Mucosa of descending colon (tissue), 3 donors: ENCODE results near the gene HASPIN. TPM values are rescaled to one million over a fixed set of nuclear protein-coding genes. Genes with fewer than 3 reads are reported as not detected.

Source experiments
- ATAC-seq: fragments of 200-7000 bp; cut with Tn5 transposase; one replicate; pipeline ENCODE4 v1.9.1; 2020; ENCODE audit warnings: mild to moderate bottlenecking, moderate library complexity
- DNase-seq, 3 donors: peaks; one replicate each; pipeline ENCODE4 v3.0.0-alpha.2; 2020
- H3K36me3 ChIP-seq: fragments of 200-600 bp; one replicate; pipeline ENCODE4 v1.8.0; 2021; ENCODE audit warnings: low read depth, mild to moderate bottlenecking
- H3K4me1 ChIP-seq: fragments of 200-600 bp; one replicate; pipeline ENCODE4 v1.8.0; 2021; ENCODE audit warnings: low read depth, mild to moderate bottlenecking
- H3K4me3 ChIP-seq: fragments of 200-600 bp; one replicate; pipeline ENCODE4 v1.8.0; 2021; ENCODE audit warnings: mild to moderate bottlenecking
- H3K9me3 ChIP-seq: fragments of 200-600 bp; one replicate; pipeline ENCODE4 v1.8.0; 2021; ENCODE audit warnings: mild to moderate bottlenecking
- CTCF ChIP-seq: fragments of 200-600 bp; IDR thresholded peaks from one replicate; pipeline ENCODE4 v1.8.0; 2022; ENCODE audit warnings: antibody characterized with exemption, mild to moderate bottlenecking
- intact Hi-C, 2 donors: fragments of 100-400 bp; cut with DNase I in 1 of 2; cut with micrococcal nuclease in 1 of 2; formaldehyde crosslinking; loops; one replicate each; pipeline versions ENCODE4 v1.11.0 to v1.11.1; 2022; cut with DNase I, micrococcal nuclease
- long read RNA-seq, 2 donors: library from polyadenylated mRNA; unstranded; transcript quantifications; one replicate each; pipeline ENCODE4 v2.0.0, GENCODE V29; 2019 to 2021
- total RNA-seq, 3 donors: library from RNA; stranded (reverse); fragmentation: NEBNext Ultra II Directional in 2 of 3; extraction: Animal tissue kit (Norgen Biotek cat#: 25700) in 2 of 3; gene quantifications; one replicate each; pipeline versions ENCODE4 v1.2.1 to v1.2.4, GENCODE V29; 2021 to 2023
- donor health status: DM: no; HTN: no; CAD: no; lungs with moderate emphysema.
- donor health status: DM: no; HTN: no; CAD: no.
- donor health status: DM: no; HTN: yes; CAD: no.

HASPIN gene
- total RNA-seq, result 1 to 10 TPM in 2 of 3 donors, under 1 TPM in 1; 0.70 to 3.6 (median 1.1) TPM
- long read RNA-seq, donor 1, result 0 reads
- long read RNA-seq, donor 2, result 0 reads

- ATAC-seq (peak; percentile 96), DNase-seq (peak; percentile 93 to 96 (median 94))
- H3K4me1 ChIP-seq, result peaks cover 18% of the 10 kb centered on the region
- H3K9me3 ChIP-seq, result no peaks in the 10 kb centered on the region
- H3K4me3 ChIP-seq, result peak within 1 kb of the TSS; percentile 70
- intact Hi-C loops, result no loop called here
- no peaks in the 10 kb centered on the region for H3K36me3 ChIP-seq
- peak; percentile 6 for TF ChIP-seq CTCF
Measured at GRCh38 chr17:3723556-3724377, at the start of gene HASPIN. TSS of gene HASPIN (plus strand) at chr17:3723903. CDS start at chr17:3723936, 33 bp downstream.

GRCh38 chr17:3675886-3676285 lies 47.8 kb upstream of the HASPIN start:
- intact Hi-C loops, result no loop called here
- no peak overlapping the region for H3K4me3 ChIP-seq
- ATAC-seq, result no peak
- H3K4me1 ChIP-seq, result no peaks in the 10 kb centered on the region
- no peak for DNase-seq
- TF ChIP-seq CTCF, result no peak
- no peaks in the 10 kb centered on the region for H3K36me3 ChIP-seq
- H3K9me3 ChIP-seq, result no peaks in the 10 kb centered on the region

GRCh38 chr17:3678095-3678820 lies 45.4 kb upstream of the HASPIN start:
- no peak for DNase-seq
- no peaks in the 10 kb centered on the region for H3K9me3 ChIP-seq
- H3K4me1 ChIP-seq, result no peaks in the 10 kb centered on the region
- ATAC-seq, result no peak
- no peak for TF ChIP-seq CTCF
- H3K36me3 ChIP-seq, result no peaks in the 10 kb centered on the region
- H3K4me3 ChIP-seq, result no peak overlapping the region
- intact Hi-C loops, result no loop called here

GRCh38 chr17:3678821-3679530 lies 44.7 kb upstream of the HASPIN start:
- DNase-seq (no peak), ATAC-seq (no peak)
- intact Hi-C loops, result no loop called here
- Histone ChIP-seq H3K9me3 (no peaks in the 10 kb centered on the region), H3K4me3 (no peak overlapping the region), H3K36me3 (no peaks in the 10 kb centered on the region), H3K4me1 (no peaks in the 10 kb centered on the region)
- no peak for TF ChIP-seq CTCF

- DNase-seq, result no peak
- Histone ChIP-seq H3K36me3 (no peaks in the 10 kb centered on the region), H3K4me3 (no peak overlapping the region), H3K4me1 (no peaks in the 10 kb centered on the region), H3K9me3 (no peaks in the 10 kb centered on the region)
- TF ChIP-seq CTCF, result no peak
- intact Hi-C loops, result no loop called here
- ATAC-seq, result peak; percentile 31
Measured at GRCh38 chr17:3679531-3680126, 44.1 kb upstream of the HASPIN start.
